HepG2 (cell line): ENCODE measurements around the gene SMIM13. TPM values are rescaled to one million over a fixed set of nuclear protein-coding genes. Genes with fewer than 3 reads are reported as not detected.

ENCODE experiments used
- BHLHE40 ChIP-seq: IDR thresholded peaks from 2 replicates; pipeline ENCODE4 v1.6.1; 2011; ENCODE audit warnings: low read length, improper control_type of control experiment
- E2F1 ChIP-seq: sonication (generic); formaldehyde crosslinking; IDR thresholded peaks from 2 replicates; pipeline ENCODE4 v1.5.0; 2020; ENCODE audit warnings: missing genetic modification reagents
- EEA1 ChIP-seq: sonication (generic); formaldehyde crosslinking; IDR thresholded peaks from 2 replicates; pipeline ENCODE4 v1.5.1; 2020; ENCODE audit warnings: mild to moderate bottlenecking, missing genetic modification reagents, borderline replicate concordance
- ESRRA ChIP-seq: sonication (generic); formaldehyde crosslinking; IDR thresholded peaks from 2 replicates; pipeline ENCODE4 v1.5.1; 2020; ENCODE audit warnings: mild to moderate bottlenecking, low read depth, missing genetic modification reagents
- ISL2 ChIP-seq: sonication (generic); formaldehyde crosslinking; IDR thresholded peaks from 2 replicates; pipeline ENCODE4 v1.5.0; 2020; ENCODE audit warnings: missing genetic modification reagents
- JUN ChIP-seq: sonication (generic); formaldehyde crosslinking; IDR thresholded peaks from 2 replicates; pipeline ENCODE4 v1.4.0; 2020; ENCODE audit warnings: mild to moderate bottlenecking, missing genetic modification reagents
- NFIB ChIP-seq: sonication (generic); formaldehyde crosslinking; IDR thresholded peaks from 2 replicates; pipeline ENCODE4 v1.9.0; 2021; ENCODE audit warnings: missing genetic modification reagents, mild to moderate bottlenecking, borderline replicate concordance
- NPAS2 ChIP-seq: sonication (generic); formaldehyde crosslinking; IDR thresholded peaks from 2 replicates; pipeline ENCODE4 v1.8.0; 2022; ENCODE audit warnings: mild to moderate bottlenecking, missing genetic modification reagents, borderline replicate concordance
- RFXAP ChIP-seq: sonication (generic); formaldehyde crosslinking; IDR thresholded peaks from 2 replicates; pipeline ENCODE4 v1.4.0; 2020; ENCODE audit warnings: missing genetic modification reagents, borderline replicate concordance
- SMAD1 ChIP-seq: sonication (generic); formaldehyde crosslinking; IDR thresholded peaks from 2 replicates; pipeline ENCODE4 v1.4.0; 2020; ENCODE audit warnings: missing genetic modification reagents, low read depth, mild to moderate bottlenecking, borderline replicate concordance
- TARDBP ChIP-seq: sonication (generic); formaldehyde crosslinking; IDR thresholded peaks from 2 replicates; pipeline ENCODE4 v1.8.0; 2022; ENCODE audit warnings: mild to moderate bottlenecking, missing genetic modification reagents
- XRCC5 ChIP-seq: fragments of 200-400 bp; formaldehyde crosslinking; optimal IDR thresholded peaks from 2 replicates; pipeline ENCODE3; 2017; ENCODE audit warnings: mild to moderate bottlenecking, low read length
- ZBTB25 ChIP-seq: IDR thresholded peaks from 2 replicates; pipeline ENCODE4 v1.6.1; 2018; ENCODE audit warnings: missing genetic modification reagents
- ZBTB34 ChIP-seq: sonication (generic); formaldehyde crosslinking; IDR thresholded peaks from 2 replicates; pipeline ENCODE4 v1.8.0; 2022; ENCODE audit warnings: mild to moderate bottlenecking, missing genetic modification reagents
- ZNF205 ChIP-seq: IDR thresholded peaks from 2 replicates; pipeline ENCODE4 v1.6.1; 2018; ENCODE audit warnings: missing biosample characterization, missing genetic modification reagents
- ZNF275 ChIP-seq: sonication (generic); formaldehyde crosslinking; IDR thresholded peaks from 2 replicates; pipeline ENCODE4 v1.8.0; 2022; ENCODE audit warnings: missing genetic modification reagents, mild to moderate bottlenecking, inconsistent platforms, borderline replicate concordance
- ZNF354B ChIP-seq: sonication (generic); formaldehyde crosslinking; IDR thresholded peaks from 2 replicates; pipeline ENCODE4 v1.8.0; 2022; ENCODE audit warnings: mild to moderate bottlenecking, missing genetic modification reagents
- ZNF530 ChIP-seq: sonication (generic); formaldehyde crosslinking; IDR thresholded peaks from 2 replicates; pipeline ENCODE4 v1.5.0; 2020; ENCODE audit warnings: low read depth, mild to moderate bottlenecking, missing genetic modification reagents
- ZNF572 ChIP-seq: sonication (generic); formaldehyde crosslinking; IDR thresholded peaks from 2 replicates; pipeline ENCODE4 v1.5.1; 2020; ENCODE audit warnings: mild to moderate bottlenecking, missing genetic modification reagents
- ZNF678 ChIP-seq: sonication (generic); formaldehyde crosslinking; IDR thresholded peaks from 2 replicates; pipeline ENCODE4 v1.4.0; 2020; ENCODE audit warnings: mild to moderate bottlenecking, missing genetic modification reagents
- ZNF770 ChIP-seq: sonication (generic); formaldehyde crosslinking; IDR thresholded peaks from 2 replicates; pipeline ENCODE4 v1.5.0; 2020; ENCODE audit warnings: mild to moderate bottlenecking, missing genetic modification reagents
- polyA plus RNA-seq, 8 experiments: library from polyadenylated mRNA; depleted of rRNA in 3 of 8; stranded (reverse) in 7 of 8; unstranded in 1 of 8; fragments of >200 nt; fragmentation: Illumina TruSeq in 4 of 8; extraction: Trizol in 4 of 8; gene quantifications; 2 replicates each; pipeline versions ENCODE4 v1.2.1 to v1.2.3, GENCODE V29; 2011 to 2016; ENCODE audit warnings: low read depth in 4 of 8, missing spikeins in 1 of 8, mixed read lengths in 1 of 8; ENCODE audit not compliant: insufficient read depth in 1 of 8
- total RNA-seq, 5 experiments: library from RNA; depleted of rRNA; stranded (reverse); fragments of >200 nt; fragmentation: Illumina TruSeq; extraction: Trizol; gene quantifications; 2 replicates each; pipeline ENCODE4 v1.2.3, GENCODE V29; 2016; ENCODE audit warnings: low read depth in 1 of 5

Gene SMIM13
- total and polyA plus RNA-seq, 2 of the 13 experiments (the other 11 are each of a cell fraction or from before 2014, with no cell fraction given), result 2.7 to 10.2 TPM

- no peak for TF ChIP-seq TARDBP (CRISPR knock-in tag)
- TF ChIP-seq EEA1, result no peak
- no peak for TF ChIP-seq ZBTB34 (CRISPR knock-in tag)
- TF ChIP-seq RFXAP, result peak; percentile 83; the same call in 1 of the 2 replicates
- no peak; the same call in 1 of the 2 replicates for TF ChIP-seq ZNF770 (CRISPR knock-in tag)
- TF ChIP-seq XRCC5, result peak; percentile 87
- no peak for TF ChIP-seq ZNF354B (CRISPR knock-in tag)
- peak; percentile 50 for TF ChIP-seq ISL2 (CRISPR knock-in tag)
- TF ChIP-seq JUN (CRISPR knock-in tag), result no peak
- no peak for TF ChIP-seq ZNF572 (CRISPR knock-in tag)
- no peak for TF ChIP-seq ZNF275 (CRISPR knock-in tag)
- TF ChIP-seq SMAD1 (CRISPR knock-in tag), result peak; percentile 87; the same call in 1 of the 2 replicates
- TF ChIP-seq BHLHE40, result no peak
- no peak for TF ChIP-seq ZNF678 (CRISPR knock-in tag)
- no peak for TF ChIP-seq NFIB (CRISPR knock-in tag)
- no peak for TF ChIP-seq ZNF530 (CRISPR knock-in tag)
- 0 out of 2 replicates have a peak, but pooled peaks have one; percentile 71 for TF ChIP-seq ESRRA (CRISPR knock-in tag)
- TF ChIP-seq NPAS2 (CRISPR knock-in tag), result no peak
- TF ChIP-seq E2F1 (CRISPR knock-in tag), result peak; percentile 46; the same call in 1 of the 2 replicates
- no peak for TF ChIP-seq ZNF205 (CRISPR knock-in tag)
- TF ChIP-seq ZBTB25 (CRISPR knock-in tag), result no peak
Measured at GRCh38 chr6:11043961-11044711, 49.5 kb upstream of the SMIM13 start, which contains the start of gene ELOVL2 (continued).
